Measurements from ENCODE around the gene TP53I13.

DNA sequence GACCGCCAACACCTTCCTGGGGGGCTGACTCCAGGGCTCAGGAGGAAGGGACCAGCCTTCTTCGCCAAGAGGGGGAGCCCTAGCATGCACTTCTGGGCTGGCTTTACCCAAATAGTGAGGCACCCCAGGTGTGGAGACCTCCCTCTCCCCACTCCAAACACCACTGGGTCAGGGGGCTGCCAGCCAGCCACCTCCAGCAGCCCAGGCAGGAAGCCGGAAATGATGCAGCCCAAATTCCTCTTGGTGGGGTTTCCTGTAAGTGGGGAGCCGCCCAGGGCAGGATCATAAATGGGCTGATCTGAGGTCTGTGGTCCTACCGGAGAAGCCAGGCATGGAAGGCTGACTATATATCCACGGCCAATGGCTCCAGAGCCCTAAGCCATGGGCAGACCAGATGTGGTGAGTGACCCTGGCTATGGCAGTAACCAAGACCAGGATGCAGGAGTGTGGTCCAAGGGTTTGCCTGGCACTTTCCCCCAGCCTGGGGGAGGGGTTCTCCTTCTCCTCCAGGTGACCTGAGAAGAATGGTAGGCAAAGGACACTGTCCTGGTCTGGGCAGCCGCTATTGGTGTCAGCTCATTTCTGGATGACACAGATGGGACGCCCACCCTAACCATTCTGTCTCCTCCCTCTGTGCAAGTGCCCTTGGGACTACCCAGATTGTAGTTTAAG is 16.7 kb downstream of the TP53I13 start:
- TF ChIP-seq POLR2A (IDR thresholded peaks at IDR 0.05) (no peak), POLR2AphosphoS5 (IDR thresholded peaks at IDR 0.05) (peak in 1 of 3 donors; percentile 9)

All from suprapubic skin (tissue), 4 donors.